Ecto neural progenitor cell (in vitro differentiated cells): Measurements from ENCODE around the gene AIG1.
"Not testable (repeated sequence)": the region's sequence is repeated elsewhere in the genome, so short reads cannot be mapped to it uniquely, and the experiment has no call there.

Source experiments
- DNase-seq: peaks from one replicate; pipeline ENCODE4 v3.0.0-alpha.2; 2018; ENCODE audit warnings: low spot score

AIG1 gene

GRCh38 chr6:143276436-143276835, 215.7 kb downstream of the AIG1 start:
- no peak for DNase-seq

GRCh38 chr6:143279385-143279784, 218.7 kb downstream of the AIG1 start:
- DNase-seq = no peak

GRCh38 chr6:143283887-143284645, 223.4 kb downstream of the AIG1 start:
- DNase-seq = no peak

- DNase-seq = no peak
These were observed 225.6 kb downstream of the AIG1 start for GRCh38 chr6:143286251-143286795.

- DNase-seq = no peak
These were observed 228.2 kb downstream of the AIG1 start for GRCh38 chr6:143288923-143289322.

- no peak for DNase-seq
These were observed 229.5 kb downstream of the AIG1 start for GRCh38 chr6:143290206-143290605.

GRCh38 chr6:143293523-143293922, 232.8 kb downstream of the AIG1 start:
- no peak for DNase-seq

- no peak for DNase-seq
These were observed 233.7 kb downstream of the AIG1 start for GRCh38 chr6:143294265-143294860.

GRCh38 chr6:143295932-143296331, 235.2 kb downstream of the AIG1 start:
- no peak for DNase-seq

GRCh38 chr6:143298071-143298470, 237.4 kb downstream of the AIG1 start:
- no peak for DNase-seq

- no peak for DNase-seq
These were observed 238.8 kb downstream of the AIG1 start for GRCh38 chr6:143299253-143300166.

GRCh38 chr6:143301188-143301587, 240.5 kb downstream of the AIG1 start:
- no peak for DNase-seq

GRCh38 chr6:143307760-143308159, 247.1 kb downstream of the AIG1 start:
- DNase-seq = not testable (repeated sequence)

- DNase-seq = no peak
These were observed 252.5 kb downstream of the AIG1 start for GRCh38 chr6:143313163-143313562.

GRCh38 chr6:143321491-143322086, 260.9 kb downstream of the AIG1 start:
- no peak for DNase-seq

GRCh38 chr6:143322386-143322785, 261.7 kb downstream of the AIG1 start:
- no peak for DNase-seq

- no peak for DNase-seq
These were observed 263.2 kb downstream of the AIG1 start for GRCh38 chr6:143323729-143324470.

- no peak for DNase-seq
These were observed 264.9 kb downstream of the AIG1 start for GRCh38 chr6:143325379-143326140.

- DNase-seq = no peak
These were observed 268.2 kb downstream of the AIG1 start for GRCh38 chr6:143328876-143329275.

GRCh38 chr6:143329323-143329722, 268.6 kb downstream of the AIG1 start:
- no peak for DNase-seq

GRCh38 chr6:143331362-143331761, 270.7 kb downstream of the AIG1 start:
- no peak for DNase-seq
